UCSD-AML1 (cell line): ENCODE measurements around the gene PPP6C.
A peak's percentile ranks its signal among the peaks of the same experiment; 100 is the strongest.
"Not testable (repeated sequence)": the region's sequence is repeated elsewhere in the genome, so short reads cannot be mapped to it uniquely, and the experiment has no call there.

ENCODE experiments used
- DNase-seq: peaks from one replicate; lab custom pipeline; 2025; ENCODE audit not compliant: unreplicated experiment; lab: John Stamatoyannopoulos, UW

Gene PPP6C

GRCh38 chr9:125142560-125143376 lies 46.8 kb downstream of the PPP6C start:
- DNase-seq: no peak

GRCh38 chr9:125141751-125142150 lies 47.9 kb downstream of the PPP6C start:
- no peak for DNase-seq

GRCh38 chr9:125141251-125141650 lies 48.4 kb downstream of the PPP6C start:
- no peak for DNase-seq

GRCh38 chr9:125140576-125140975 lies 49.0 kb downstream of the PPP6C start:
- no peak for DNase-seq

GRCh38 chr9:125137200-125137599 lies 52.4 kb downstream of the PPP6C start:
- no peak for DNase-seq

GRCh38 chr9:125134976-125135375 lies 54.6 kb downstream of the PPP6C start:
- DNase-seq: no peak

GRCh38 chr9:125133403-125134329 lies 55.9 kb downstream of the PPP6C start:
- DNase-seq: no peak

- no peak for DNase-seq
These were observed 57.8 kb downstream of the PPP6C start for GRCh38 chr9:125131778-125132177.

- DNase-seq: peak; percentile 79
These were observed 63.4 kb downstream of the PPP6C start for GRCh38 chr9:125126019-125126746.

GRCh38 chr9:125125523-125125922 lies 64.1 kb downstream of the PPP6C start:
- no peak for DNase-seq

GRCh38 chr9:125121146-125121545 lies 68.5 kb downstream of the PPP6C start:
- no peak for DNase-seq

- no peak for DNase-seq
These were observed 69.8 kb downstream of the PPP6C start for GRCh38 chr9:125119643-125120286.

GRCh38 chr9:125118696-125119095 lies 70.9 kb downstream of the PPP6C start:
- not testable (repeated sequence) for DNase-seq

- not testable (repeated sequence) for DNase-seq
These were observed 75.1 kb downstream of the PPP6C start for GRCh38 chr9:125114503-125114902.

GRCh38 chr9:125110464-125110863 lies 79.1 kb downstream of the PPP6C start:
- DNase-seq: no peak

- not testable (repeated sequence) for DNase-seq
These were observed 81.1 kb downstream of the PPP6C start for GRCh38 chr9:125108541-125108940.

- no peak for DNase-seq
These were observed 83.2 kb downstream of the PPP6C start for GRCh38 chr9:125106285-125106893.

GRCh38 chr9:125103770-125104460 lies 85.7 kb downstream of the PPP6C start:
- no peak for DNase-seq

- no peak for DNase-seq
These were observed 86.6 kb downstream of the PPP6C start for GRCh38 chr9:125103021-125103420.

GRCh38 chr9:125100822-125101221 lies 88.8 kb downstream of the PPP6C start:
- no peak for DNase-seq
